ENCODE results near the gene SYT1.

DNA sequence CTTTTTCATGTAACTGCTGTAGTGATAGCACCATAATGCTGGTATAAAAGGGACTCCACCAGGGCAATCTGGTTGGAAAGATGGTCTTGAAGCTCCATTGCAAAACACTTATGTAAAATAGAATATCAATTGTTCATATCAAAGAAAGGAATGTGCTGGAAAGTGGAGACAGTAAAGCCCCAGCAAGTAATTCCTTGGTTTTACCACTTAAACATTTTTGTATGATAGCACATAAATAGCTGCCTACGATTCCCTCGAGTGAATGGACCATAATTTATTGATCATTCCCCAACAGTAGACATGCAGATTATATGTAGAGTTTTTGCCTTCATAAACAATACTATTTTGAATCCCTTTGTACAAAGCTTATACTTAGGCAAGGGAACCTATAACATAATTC, 550.7 kb downstream of the SYT1 start:
- TF ChIP-seq, protein P1, sequence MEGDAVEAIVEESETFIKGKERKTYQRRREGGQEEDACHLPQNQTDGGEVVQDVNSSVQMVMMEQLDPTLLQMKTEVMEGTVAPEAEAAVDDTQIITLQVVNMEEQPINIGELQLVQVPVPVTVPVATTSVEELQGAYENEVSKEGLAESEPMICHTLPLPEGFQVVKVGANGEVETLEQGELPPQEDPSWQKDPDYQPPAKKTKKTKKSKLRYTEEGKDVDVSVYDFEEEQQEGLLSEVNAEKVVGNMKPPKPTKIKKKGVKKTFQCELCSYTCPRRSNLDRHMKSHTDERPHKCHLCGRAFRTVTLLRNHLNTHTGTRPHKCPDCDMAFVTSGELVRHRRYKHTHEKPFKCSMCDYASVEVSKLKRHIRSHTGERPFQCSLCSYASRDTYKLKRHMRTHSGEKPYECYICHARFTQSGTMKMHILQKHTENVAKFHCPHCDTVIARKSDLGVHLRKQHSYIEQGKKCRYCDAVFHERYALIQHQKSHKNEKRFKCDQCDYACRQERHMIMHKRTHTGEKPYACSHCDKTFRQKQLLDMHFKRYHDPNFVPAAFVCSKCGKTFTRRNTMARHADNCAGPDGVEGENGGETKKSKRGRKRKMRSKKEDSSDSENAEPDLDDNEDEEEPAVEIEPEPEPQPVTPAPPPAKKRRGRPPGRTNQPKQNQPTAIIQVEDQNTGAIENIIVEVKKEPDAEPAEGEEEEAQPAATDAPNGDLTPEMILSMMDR (conservative IDR thresholded peaks at IDR 0.05; ENCODE audit: low read depth, low read length) = no peak
- TF ChIP-seq EZH2 (IDR thresholded peaks at IDR 0.05; ENCODE audit: borderline replicate concordance, low read depth, low read length, poor library complexity, severe bottlenecking) = no peak

Data from A673 (cell line).